Psoas muscle (tissue), 8 donors: ENCODE measurements around the gene TGM4. TPM values are rescaled to one million over a fixed set of nuclear protein-coding genes. Genes with fewer than 3 reads are reported as not detected.

ENCODE experiments used
- ATAC-seq, 4 donors: fragments of 200-7000 bp; cut with Tn5 transposase; one replicate each; pipeline ENCODE4 v1.9.1; 2020; ENCODE audit warnings: moderate library complexity in 3 of 4, mild to moderate bottlenecking in 2 of 4
- DNase-seq, 2 donors: peaks; one replicate each; pipeline ENCODE4 v3.0.0-alpha.2; 2020
- H3K27ac ChIP-seq: fragments of 200-600 bp; one replicate; pipeline ENCODE4 v1.8.0; 2022
- H3K27me3 ChIP-seq, 3 donors: fragments of 200-600 bp in 1 of 3; one replicate each; pipeline versions ENCODE4 v1.6.1 to v1.8.0; 2013 to 2022; ENCODE audit warnings: low read length in 2 of 3, mild to moderate bottlenecking in 2 of 3, moderate library complexity in 1 of 3; ENCODE audit not compliant: insufficient read depth in 3 of 3
- H3K36me3 ChIP-seq, 2 donors: fragments of 200-600 bp in 1 of 2; one replicate each; pipeline versions ENCODE4 v1.6.1 to v1.8.0; 2013 to 2022; ENCODE audit warnings: low read depth in 1 of 2, mild to moderate bottlenecking in 1 of 2, moderate library complexity in 1 of 2; ENCODE audit not compliant: insufficient read depth in 1 of 2
- H3K4me1 ChIP-seq: fragments of 200-600 bp; one replicate; pipeline ENCODE4 v1.8.0; 2022
- H3K4me3 ChIP-seq: fragments of 200-600 bp; one replicate; pipeline ENCODE4 v1.8.0; 2022; ENCODE audit warnings: mild to moderate bottlenecking
- H3K9me3 ChIP-seq: fragments of 200-600 bp; one replicate; pipeline ENCODE4 v1.8.0; 2022
- CTCF ChIP-seq: fragments of 200-600 bp; IDR thresholded peaks from one replicate; pipeline ENCODE4 v1.8.0; 2022; ENCODE audit warnings: antibody characterized with exemption
- WGBS, 3 donors: extraction: QIAGEN DNeasy Blood & Tissue Kit; methylation state at CpG; one replicate each; pipeline versions ENCODE4 v1.1.6 to v1.1.7; 2013; 5-methylcytosine and 5-hydroxymethylcytosine counted together
- intact Hi-C, 2 donors: fragments of 100-400 bp; cut with DNase I; formaldehyde crosslinking; loops; one replicate each; pipeline versions ENCODE4 v1.11.0 to v1.14.2; 2022
- polyA plus RNA-seq, 3 donors: library from polyadenylated mRNA; stranded (reverse); fragments of 200-250 nt; gene quantifications; one replicate each; pipeline ENCODE4 v1.2.3, GENCODE V29; 2013
- total RNA-seq, 4 donors: library from RNA; stranded (reverse); fragmentation: NEBNext Ultra II Directional in 2 of 4; extraction: Animal tissue kit (Norgen Biotek cat#: 25700) in 2 of 4; gene quantifications; one replicate each; pipeline versions ENCODE4 v1.2.1 to v1.2.4, GENCODE V29; 2021 to 2023
- donor health status: healthy with polysubstance abuse.
- donor health status: DM: no; HTN: no; CAD: no; lungs with moderate emphysema.
- donor health status: Bipolar disorder and iron deficiency.
- donor health status: healthy.
- donor health status: DM: yes; HTN: yes; CAD: no.
- donor health status: DM: no; HTN: no; CAD: no.
- donor health status: DM: no; HTN: no; CAD: no.
- donor health status: DM: yes; HTN: yes; CAD: no.

The TGM4 gene
- total and polyA plus RNA-seq, 7 donors, result not detected

- H3K4me1 ChIP-seq, result no peaks in the 10 kb centered on the region
- no peak overlapping the region for H3K27ac ChIP-seq
- H3K9me3 ChIP-seq, result no peaks in the 10 kb centered on the region
- no peak for DNase-seq
- H3K4me3 ChIP-seq, result no peak overlapping the region
- H3K36me3 ChIP-seq, result no peaks in the 10 kb centered on the region
- WGBS, 3 donors, result 70 to 85% (median 83%) methylated on average over 3 of the region's 3 CpGs
- TF ChIP-seq CTCF, result no peak
- H3K27me3 ChIP-seq, result no peaks in the 10 kb centered on the region
- ATAC-seq, result no peak
- intact Hi-C loops, result no loop called here
Measured at GRCh38 chr3:44875596-44875995, 1.2 kb downstream of the TGM4 start.

- DNase-seq (no peak), ATAC-seq (no peak)
- no peaks in the 10 kb centered on the region for H3K4me1 ChIP-seq
- H3K27ac ChIP-seq, result no peak overlapping the region
- WGBS, 3 donors, result 85 to 88% (median 87%) methylated on average over 3 of the region's 3 CpGs
- H3K9me3 ChIP-seq, result no peaks in the 10 kb centered on the region
- no peak for TF ChIP-seq CTCF
- no peaks in the 10 kb centered on the region for H3K36me3 ChIP-seq
- H3K4me3 ChIP-seq, result no peak overlapping the region
- H3K27me3 ChIP-seq, result no peaks in the 10 kb centered on the region
- intact Hi-C loops, result no loop called here
Measured at GRCh38 chr3:44877333-44877732, 2.9 kb downstream of the TGM4 start.

GRCh38 chr3:44880284-44880683 is 5.9 kb downstream of the TGM4 start:
- no peak for ATAC-seq

GRCh38 chr3:44883213-44883955 is 9.0 kb downstream of the TGM4 start:
- WGBS, 3 donors, result 92 to 100% (median 94%) methylated on average over 5 of the region's 5 CpGs
- no peak for DNase-seq
- Histone ChIP-seq H3K27me3 (peaks cover 0 to 6% (median 0%) of the 10 kb centered on the region in 3 donors), H3K27ac (no peak overlapping the region), H3K9me3 (no peaks in the 10 kb centered on the region), H3K4me3 (no peak overlapping the region), H3K36me3 (no peaks in the 10 kb centered on the region), H3K4me1 (no peaks in the 10 kb centered on the region)
- intact Hi-C loops, result no loop called here
- ATAC-seq, result no peak
- TF ChIP-seq CTCF, result no peak

More at GRCh38 chr3:44880284-44880683, 5.9 kb downstream of the TGM4 start:
- DNase-seq, result no peak
- WGBS, 3 donors, result 59 to 66% (median 60%) methylated on average over 2 of the region's 2 CpGs
- Histone ChIP-seq H3K27me3 (no peaks in the 10 kb centered on the region), H3K36me3 (no peaks in the 10 kb centered on the region), H3K9me3 (no peaks in the 10 kb centered on the region), H3K4me1 (no peaks in the 10 kb centered on the region), H3K27ac (no peak overlapping the region), H3K4me3 (no peak overlapping the region)
- no peak for TF ChIP-seq CTCF
- intact Hi-C loops, result no loop called here

- no peak for DNase-seq
- Histone ChIP-seq H3K9me3 (no peaks in the 10 kb centered on the region), H3K36me3 (no peaks in the 10 kb centered on the region), H3K4me1 (no peaks in the 10 kb centered on the region), H3K27ac (no peak overlapping the region), H3K27me3 (peaks cover 0 to 6% (median 0%) of the 10 kb centered on the region in 3 donors), H3K4me3 (no peak overlapping the region)
- 10 to 19% (median 13%) methylated on average over 4 of the region's 4 CpGs for WGBS, 3 donors
- no peak for TF ChIP-seq CTCF
- ATAC-seq, result no peak
- intact Hi-C loops, result no loop called here
Measured at GRCh38 chr3:44883999-44884431, 9.6 kb downstream of the TGM4 start.
